Activated T-cell treated with anti-CD3 and anti-CD28 coated beads, Interleukin-2, amount 50 U/mL, for 4 hours (primary cell): ENCODE data around the gene NAA80. TPM values are rescaled to one million over a fixed set of nuclear protein-coding genes. Genes with fewer than 3 reads are reported as not detected.

Source experiments
- ATAC-seq, 2 donors: fragments of 200-7000 bp; cut with Tn5 transposase; one replicate each; pipeline ENCODE4 v1.10.0; 2021
- DNase-seq: peaks from one replicate; pipeline ENCODE4 v3.0.0-alpha.2; 2020
- H3K27me3 Mint-ChIP-seq: one replicate; pipeline ENCODE4 v1.8.0; 2021; ENCODE audit warnings: low read depth, mixed read lengths
- H3K36me3 Mint-ChIP-seq: one replicate; pipeline ENCODE4 v1.8.0; 2022; ENCODE audit warnings: mixed read lengths; ENCODE audit not compliant: insufficient read depth
- H3K4me1 Mint-ChIP-seq: one replicate; pipeline ENCODE4 v1.8.0; 2021; ENCODE audit warnings: low read depth, mixed read lengths
- H3K4me3 Mint-ChIP-seq: one replicate; pipeline ENCODE4 v1.8.0; 2021; ENCODE audit warnings: mild to moderate bottlenecking, moderate library complexity, mixed read lengths
- H3K9me3 Mint-ChIP-seq: one replicate; pipeline ENCODE4 v1.8.0; 2021; ENCODE audit warnings: mixed read lengths
- total RNA-seq, 3 donors: library from RNA; stranded (reverse); gene quantifications; one replicate each; pipeline ENCODE4 v1.2.1, GENCODE V29; 2021

The NAA80 gene
- total RNA-seq, 3 donors from 2014 or later: 17.5 to 21.7 (median 21.1) TPM

DNA sequence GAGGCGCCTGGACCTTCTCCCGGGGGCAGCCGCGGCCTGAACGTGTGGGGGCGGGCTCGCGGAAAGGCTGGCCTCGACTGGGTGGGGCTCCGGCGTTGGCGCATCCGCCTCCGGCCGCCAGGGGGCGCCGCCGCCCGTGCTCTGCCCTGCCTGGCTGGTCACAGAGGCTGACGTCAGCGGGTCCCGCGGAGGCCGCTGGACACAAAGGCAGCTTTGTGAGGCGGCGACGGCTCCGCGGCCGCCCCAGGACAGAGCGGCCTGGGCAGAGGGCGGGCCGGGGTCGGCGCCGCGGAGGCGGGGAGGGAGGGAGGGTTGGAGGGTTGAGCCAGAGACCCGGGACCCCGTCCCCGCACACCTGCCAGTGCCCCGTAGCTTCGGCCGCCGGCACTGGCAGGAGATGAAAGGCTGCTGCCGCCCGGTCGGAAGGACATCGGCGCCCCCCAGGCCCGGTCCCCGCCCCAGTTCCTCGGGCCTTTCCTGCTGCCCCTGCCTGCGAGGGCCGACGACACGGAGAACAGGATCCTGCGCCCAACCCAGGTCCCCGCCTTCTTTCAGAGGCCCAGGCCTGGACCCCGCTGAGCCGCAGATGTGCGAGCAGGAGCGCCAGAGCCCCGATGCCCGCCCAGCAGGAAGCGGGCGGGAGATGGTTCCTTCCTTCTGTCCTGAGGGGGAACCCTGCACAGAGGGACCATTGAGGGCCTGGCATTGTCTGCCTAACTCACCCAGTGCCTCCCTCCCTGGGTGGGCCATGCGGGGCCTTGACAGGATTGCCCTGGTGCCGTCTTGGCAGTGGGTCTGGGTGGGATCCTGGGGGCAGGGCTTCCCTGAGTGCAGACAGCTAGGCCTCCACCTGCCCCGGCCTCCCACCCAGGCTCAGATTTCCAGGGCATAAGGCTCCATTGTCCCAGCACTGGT lies 38.9 kb downstream of the NAA80 start:
- H3K4me3 Mint-ChIP-seq: peak overlapping the region; percentile 53
- peaks cover 5% of the 10 kb centered on the region for H3K4me1 Mint-ChIP-seq
- peaks cover 8% of the 10 kb centered on the region for H3K36me3 Mint-ChIP-seq
- DNase-seq: peak; percentile 77
- no peaks in the 10 kb centered on the region for H3K27me3 Mint-ChIP-seq
- ATAC-seq: peak; percentile 98
- H3K9me3 Mint-ChIP-seq: no peaks in the 10 kb centered on the region

GRCh38 chr3:50259432-50260026 lies 39.7 kb downstream of the NAA80 start:
- Mint-ChIP-seq H3K4me1 (peaks cover 5% of the 10 kb centered on the region), H3K4me3 (peak overlapping the region; percentile 53), H3K36me3 (peaks cover 8% of the 10 kb centered on the region), H3K27me3 (no peaks in the 10 kb centered on the region), H3K9me3 (no peaks in the 10 kb centered on the region)
- DNase-seq: no peak
- peak; percentile 10 to 21 for ATAC-seq

- no peak for DNase-seq
- Mint-ChIP-seq H3K36me3 (peaks cover 8% of the 10 kb centered on the region), H3K4me3 (no peak overlapping the region), H3K9me3 (no peaks in the 10 kb centered on the region), H3K27me3 (no peaks in the 10 kb centered on the region), H3K4me1 (peaks cover 5% of the 10 kb centered on the region)
- no peak for ATAC-seq
These were observed 40.2 kb downstream of the NAA80 start for GRCh38 chr3:50258979-50259378.

DNA sequence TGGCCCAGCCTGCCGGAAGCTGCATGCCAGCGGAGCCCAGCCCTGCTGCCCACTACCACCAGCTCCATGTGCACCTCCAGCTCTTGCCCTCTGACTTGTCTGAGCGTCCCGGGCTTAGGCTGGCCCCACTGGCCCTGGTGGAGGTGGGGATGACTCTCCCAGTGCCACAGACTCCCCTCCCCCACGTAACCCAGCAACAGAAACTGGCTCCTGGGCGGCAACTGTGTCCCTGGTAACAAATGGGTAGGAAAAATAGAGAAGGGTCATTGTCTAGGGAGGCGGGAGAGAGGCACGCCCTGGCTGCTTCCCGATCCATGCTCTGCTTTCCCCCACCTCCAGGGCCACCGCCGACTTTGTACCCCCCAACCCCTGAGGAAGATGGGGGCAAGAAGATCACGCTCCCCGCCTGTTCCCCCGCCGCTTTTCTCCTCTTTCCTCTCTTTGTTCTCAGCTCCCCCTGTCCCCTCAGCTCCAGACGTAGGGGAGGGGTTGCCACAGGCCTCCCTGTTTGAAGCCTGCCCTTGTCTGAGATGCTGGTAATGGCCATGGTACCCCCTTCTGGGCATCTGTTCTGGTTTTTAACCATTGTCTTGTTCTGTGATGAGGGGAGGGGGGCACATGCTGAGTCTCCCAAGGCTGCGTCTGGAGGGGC lies 41.0 kb downstream of the NAA80 start:
- Mint-ChIP-seq H3K9me3 (no peaks in the 10 kb centered on the region), H3K27me3 (no peaks in the 10 kb centered on the region), H3K36me3 (peaks cover 8% of the 10 kb centered on the region), H3K4me1 (peaks cover 5% of the 10 kb centered on the region), H3K4me3 (no peak overlapping the region)
- DNase-seq: no peak
- ATAC-seq: no peak

DNA sequence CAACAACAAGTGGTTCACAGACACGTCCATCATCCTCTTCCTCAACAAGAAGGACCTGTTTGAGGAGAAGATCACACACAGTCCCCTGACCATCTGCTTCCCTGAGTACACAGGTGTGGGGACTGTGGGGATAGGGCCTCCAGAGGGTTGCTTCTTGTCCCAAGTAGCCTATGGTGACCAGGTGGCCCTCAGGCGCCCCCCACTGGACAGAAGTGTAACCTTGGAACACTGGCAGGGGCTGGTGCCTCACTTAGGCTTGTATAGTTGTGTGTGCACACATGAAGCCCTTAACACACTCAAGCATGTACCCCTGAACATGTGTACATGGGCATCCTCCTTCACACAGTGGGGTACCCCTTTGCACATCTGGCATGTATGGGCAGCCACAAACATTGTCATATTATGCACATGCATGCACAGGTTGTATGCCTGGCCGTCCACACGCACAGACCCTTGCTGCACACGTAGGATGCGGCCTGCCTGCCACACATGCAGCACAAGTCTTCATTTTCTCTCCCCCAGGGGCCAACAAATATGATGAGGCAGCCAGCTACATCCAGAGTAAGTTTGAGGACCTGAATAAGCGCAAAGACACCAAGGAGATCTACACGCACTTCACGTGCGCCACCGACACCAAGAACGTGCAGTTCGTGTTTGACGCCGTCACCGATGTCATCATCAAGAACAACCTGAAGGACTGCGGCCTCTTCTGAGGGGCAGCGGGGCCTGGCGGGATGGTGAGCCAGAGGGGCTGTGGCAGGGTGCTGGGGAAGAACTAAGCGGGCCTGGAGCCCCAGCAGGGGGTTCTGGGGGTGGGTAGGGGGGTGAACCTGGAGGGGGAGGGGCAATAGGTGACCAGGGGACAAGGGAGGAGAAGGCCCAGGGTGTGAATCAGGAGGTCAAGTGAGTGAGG lies 42.0 kb downstream of the NAA80 start:
- H3K36me3 Mint-ChIP-seq: peaks cover 8% of the 10 kb centered on the region
- H3K4me3 Mint-ChIP-seq: no peak overlapping the region
- ATAC-seq: no peak
- no peaks in the 10 kb centered on the region for H3K9me3 Mint-ChIP-seq
- H3K4me1 Mint-ChIP-seq: peaks cover 5% of the 10 kb centered on the region
- DNase-seq: no peak
- no peaks in the 10 kb centered on the region for H3K27me3 Mint-ChIP-seq

DNA sequence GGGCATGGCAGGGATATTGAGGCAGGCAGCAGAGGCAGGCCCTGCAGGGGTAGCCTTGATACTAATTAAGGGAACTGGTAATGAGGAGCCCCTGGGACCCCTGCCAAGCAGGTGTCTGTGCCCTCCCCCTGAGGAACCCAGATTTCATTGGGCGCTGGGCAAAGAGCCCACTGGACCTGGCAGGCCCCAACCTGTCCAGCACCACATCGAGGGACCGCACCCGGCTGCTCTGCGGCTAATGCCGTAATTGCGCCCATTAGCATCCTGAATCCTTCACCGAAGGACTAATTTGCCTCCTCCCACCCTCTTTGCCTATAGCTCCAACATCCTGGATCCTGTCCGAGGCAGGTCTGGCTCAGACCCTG lies 44.0 kb downstream of the NAA80 start:
- Mint-ChIP-seq H3K4me3 (no peak overlapping the region), H3K9me3 (no peaks in the 10 kb centered on the region), H3K4me1 (peaks cover 16% of the 10 kb centered on the region), H3K27me3 (no peaks in the 10 kb centered on the region), H3K36me3 (peaks cover 13% of the 10 kb centered on the region)
- ATAC-seq (no peak), DNase-seq (no peak)

DNA sequence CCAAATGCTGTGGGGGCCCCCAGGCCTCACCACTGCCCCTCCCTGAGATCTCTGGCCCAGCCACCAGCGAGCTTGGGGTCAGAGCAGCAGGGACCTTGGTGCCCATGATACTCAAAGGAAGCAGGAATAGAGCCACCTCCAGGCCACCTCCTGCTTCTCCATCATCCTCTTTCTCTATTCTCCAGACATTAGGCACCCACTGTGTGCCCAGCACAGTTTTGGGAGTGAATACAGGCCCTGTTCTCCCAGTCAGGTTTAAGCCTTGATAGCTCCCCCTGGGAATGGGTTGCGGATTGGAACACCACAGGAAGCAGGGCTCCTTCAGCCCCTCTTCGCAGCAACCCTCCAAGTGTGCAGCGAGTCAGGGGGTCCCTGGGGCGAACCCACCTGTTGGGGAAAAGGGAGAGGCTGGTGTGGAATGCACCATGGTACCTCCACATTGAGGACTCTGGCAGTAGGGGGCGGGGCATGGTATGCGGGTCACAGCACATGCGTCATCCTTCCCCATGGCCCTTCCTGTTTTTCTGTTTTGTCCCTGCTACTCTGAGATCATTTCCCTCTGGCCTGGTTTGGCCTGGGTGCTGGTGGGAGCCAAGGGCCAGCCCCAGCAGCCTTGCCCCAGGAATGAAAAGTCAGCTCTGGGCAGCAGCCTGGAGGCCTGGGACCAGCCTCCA lies 44.5 kb downstream of the NAA80 start:
- no peak for ATAC-seq
- Mint-ChIP-seq H3K27me3 (no peaks in the 10 kb centered on the region), H3K4me1 (peaks cover 20% of the 10 kb centered on the region), H3K4me3 (no peak overlapping the region), H3K36me3 (peaks cover 15% of the 10 kb centered on the region), H3K9me3 (no peaks in the 10 kb centered on the region)
- no peak for DNase-seq

GRCh38 chr3:50251220-50251619 lies 48.0 kb downstream of the NAA80 start:
- peaks cover 40% of the 10 kb centered on the region for H3K4me1 Mint-ChIP-seq
- H3K4me3 Mint-ChIP-seq: peak overlapping the region; percentile 17
- no peaks in the 10 kb centered on the region for H3K27me3 Mint-ChIP-seq
- no peaks in the 10 kb centered on the region for H3K9me3 Mint-ChIP-seq
- ATAC-seq: peak; percentile 15 to 51
- DNase-seq: peak; percentile 40
- H3K36me3 Mint-ChIP-seq: peaks cover 9% of the 10 kb centered on the region

DNA sequence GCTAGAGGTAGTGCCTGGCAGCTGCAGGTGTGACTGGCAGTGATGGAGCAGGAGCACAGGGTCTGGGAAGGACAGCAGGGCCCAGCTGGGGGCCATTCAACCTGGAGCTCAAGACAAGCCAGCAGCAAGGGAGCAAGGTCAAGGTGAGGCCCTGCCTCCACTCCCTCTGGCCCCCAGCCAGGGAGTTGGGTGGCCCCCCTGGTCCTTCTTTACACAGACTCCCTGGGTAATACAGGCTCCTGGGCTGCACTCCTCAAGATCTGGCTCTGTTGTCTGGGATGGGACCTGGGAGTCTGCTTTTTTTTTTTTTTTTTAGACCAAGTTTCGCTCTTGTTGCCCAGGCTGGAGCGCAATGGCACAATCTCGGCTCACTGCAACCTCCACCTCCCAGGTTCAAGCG lies 48.7 kb downstream of the NAA80 start:
- no peaks in the 10 kb centered on the region for H3K27me3 Mint-ChIP-seq
- no peak for ATAC-seq
- peaks cover 44% of the 10 kb centered on the region for H3K4me1 Mint-ChIP-seq
- no peak for DNase-seq
- no peaks in the 10 kb centered on the region for H3K9me3 Mint-ChIP-seq
- peaks cover 9% of the 10 kb centered on the region for H3K36me3 Mint-ChIP-seq
- no peak overlapping the region for H3K4me3 Mint-ChIP-seq

- Mint-ChIP-seq H3K9me3 (no peaks in the 10 kb centered on the region), H3K4me1 (peaks cover 54% of the 10 kb centered on the region), H3K36me3 (peaks cover 9% of the 10 kb centered on the region), H3K4me3 (no peak overlapping the region), H3K27me3 (no peaks in the 10 kb centered on the region)
- DNase-seq: no peak
- ATAC-seq: no peak
These were observed 49.7 kb downstream of the NAA80 start for GRCh38 chr3:50249457-50249856.

DNA sequence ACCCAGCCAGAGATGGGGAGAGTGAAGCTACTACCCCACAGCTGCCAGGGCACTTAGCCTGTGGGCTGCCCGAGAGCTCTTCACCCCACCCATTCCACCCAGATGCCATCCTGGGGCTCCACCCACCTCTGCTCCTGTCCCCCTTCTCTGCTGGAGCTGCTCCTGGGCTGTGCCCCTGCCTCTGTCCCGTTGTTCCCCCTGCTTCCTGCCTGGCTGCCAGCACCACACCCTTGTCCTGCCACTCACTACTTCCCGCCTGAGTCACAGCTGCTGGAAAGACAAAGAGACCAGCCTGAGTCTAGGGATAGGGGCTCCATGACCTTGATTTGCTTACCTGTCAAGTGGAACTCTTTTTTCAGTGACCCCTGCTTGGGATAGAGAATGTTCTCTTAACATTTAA lies 50.8 kb downstream of the NAA80 start:
- peaks cover 62% of the 10 kb centered on the region for H3K4me1 Mint-ChIP-seq
- H3K9me3 Mint-ChIP-seq: no peaks in the 10 kb centered on the region
- ATAC-seq: no peak
- H3K4me3 Mint-ChIP-seq: no peak overlapping the region
- no peak for DNase-seq
- peaks cover 9% of the 10 kb centered on the region for H3K36me3 Mint-ChIP-seq
- H3K27me3 Mint-ChIP-seq: no peaks in the 10 kb centered on the region

- DNase-seq (peak; percentile 76), ATAC-seq (peak; percentile 86)
- H3K4me1 Mint-ChIP-seq: peaks cover 78% of the 10 kb centered on the region
- H3K27me3 Mint-ChIP-seq: no peaks in the 10 kb centered on the region
- peaks cover 9% of the 10 kb centered on the region for H3K36me3 Mint-ChIP-seq
- peak overlapping the region; percentile 81 for H3K4me3 Mint-ChIP-seq
- H3K9me3 Mint-ChIP-seq: no peaks in the 10 kb centered on the region
These were observed 52.7 kb downstream of the NAA80 start for GRCh38 chr3:50246517-50246954.
